Fibroblast of the aortic adventitia (primary cell): Measurements from ENCODE around the gene CSTPP1. TPM values are rescaled to one million over a fixed set of nuclear protein-coding genes. Genes with fewer than 3 reads are reported as not detected.
"Not testable (repeated sequence)": the region's sequence is repeated elsewhere in the genome, so short reads cannot be mapped to it uniquely, and the experiment has no call there.

ENCODE experiments used
- DNase-seq: peaks from one replicate; pipeline ENCODE4 v3.0.0-alpha.2; 2010; ENCODE audit warnings: low read depth
- H3K4me3 ChIP-seq: 2 replicates; pipeline ENCODE4 v1.5.1; 2011; ENCODE audit warnings: low read depth, mild to moderate bottlenecking, control low read depth, low read length, moderate library complexity
- total RNA-seq: library from RNA; depleted of rRNA; stranded (reverse); fragments of >200 nt; gene quantifications from 2 replicates; pipeline ENCODE4 v1.2.3, GENCODE V29; 2012; ENCODE audit warnings: low replicate concordance
- TF ChIP-seq, protein P1 (sequence below): IDR thresholded peaks from 2 replicates; pipeline ENCODE4 v1.5.1; 2011; ENCODE audit warnings: mild to moderate bottlenecking, low read length, control low read depth, inconsistent platforms; ENCODE audit not compliant: insufficient read depth

The CSTPP1 gene
- total RNA-seq, 1 donor = 34.9 TPM

DNA sequence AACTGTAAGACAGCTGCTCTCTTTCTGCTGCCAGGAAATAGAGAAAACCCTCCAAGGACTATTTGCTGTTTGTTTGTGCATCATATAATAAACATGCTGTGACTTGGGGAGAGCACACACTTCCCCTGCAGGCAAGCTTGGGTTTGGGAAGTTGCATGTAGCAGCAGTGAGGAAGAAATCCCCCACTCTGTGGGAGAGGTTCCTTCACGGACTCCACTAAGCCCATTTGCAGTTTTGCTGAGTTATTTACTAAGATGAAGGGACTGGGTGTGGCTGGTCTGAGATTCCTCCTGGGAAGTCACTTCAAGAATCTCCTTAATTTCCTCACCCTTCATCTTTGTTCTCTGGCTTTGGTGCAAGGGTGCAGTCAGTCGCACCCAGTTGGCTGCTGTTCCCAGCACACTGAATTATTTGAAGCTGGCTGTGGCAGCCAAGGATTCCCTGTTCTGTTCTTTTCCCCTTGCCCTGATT, 135.3 kb downstream of the CSTPP1 start:
- H3K4me3 ChIP-seq = no peak overlapping the region
- TF ChIP-seq, protein P1, sequence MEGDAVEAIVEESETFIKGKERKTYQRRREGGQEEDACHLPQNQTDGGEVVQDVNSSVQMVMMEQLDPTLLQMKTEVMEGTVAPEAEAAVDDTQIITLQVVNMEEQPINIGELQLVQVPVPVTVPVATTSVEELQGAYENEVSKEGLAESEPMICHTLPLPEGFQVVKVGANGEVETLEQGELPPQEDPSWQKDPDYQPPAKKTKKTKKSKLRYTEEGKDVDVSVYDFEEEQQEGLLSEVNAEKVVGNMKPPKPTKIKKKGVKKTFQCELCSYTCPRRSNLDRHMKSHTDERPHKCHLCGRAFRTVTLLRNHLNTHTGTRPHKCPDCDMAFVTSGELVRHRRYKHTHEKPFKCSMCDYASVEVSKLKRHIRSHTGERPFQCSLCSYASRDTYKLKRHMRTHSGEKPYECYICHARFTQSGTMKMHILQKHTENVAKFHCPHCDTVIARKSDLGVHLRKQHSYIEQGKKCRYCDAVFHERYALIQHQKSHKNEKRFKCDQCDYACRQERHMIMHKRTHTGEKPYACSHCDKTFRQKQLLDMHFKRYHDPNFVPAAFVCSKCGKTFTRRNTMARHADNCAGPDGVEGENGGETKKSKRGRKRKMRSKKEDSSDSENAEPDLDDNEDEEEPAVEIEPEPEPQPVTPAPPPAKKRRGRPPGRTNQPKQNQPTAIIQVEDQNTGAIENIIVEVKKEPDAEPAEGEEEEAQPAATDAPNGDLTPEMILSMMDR = peak; percentile 15
- DNase-seq = peak; percentile 27

DNA sequence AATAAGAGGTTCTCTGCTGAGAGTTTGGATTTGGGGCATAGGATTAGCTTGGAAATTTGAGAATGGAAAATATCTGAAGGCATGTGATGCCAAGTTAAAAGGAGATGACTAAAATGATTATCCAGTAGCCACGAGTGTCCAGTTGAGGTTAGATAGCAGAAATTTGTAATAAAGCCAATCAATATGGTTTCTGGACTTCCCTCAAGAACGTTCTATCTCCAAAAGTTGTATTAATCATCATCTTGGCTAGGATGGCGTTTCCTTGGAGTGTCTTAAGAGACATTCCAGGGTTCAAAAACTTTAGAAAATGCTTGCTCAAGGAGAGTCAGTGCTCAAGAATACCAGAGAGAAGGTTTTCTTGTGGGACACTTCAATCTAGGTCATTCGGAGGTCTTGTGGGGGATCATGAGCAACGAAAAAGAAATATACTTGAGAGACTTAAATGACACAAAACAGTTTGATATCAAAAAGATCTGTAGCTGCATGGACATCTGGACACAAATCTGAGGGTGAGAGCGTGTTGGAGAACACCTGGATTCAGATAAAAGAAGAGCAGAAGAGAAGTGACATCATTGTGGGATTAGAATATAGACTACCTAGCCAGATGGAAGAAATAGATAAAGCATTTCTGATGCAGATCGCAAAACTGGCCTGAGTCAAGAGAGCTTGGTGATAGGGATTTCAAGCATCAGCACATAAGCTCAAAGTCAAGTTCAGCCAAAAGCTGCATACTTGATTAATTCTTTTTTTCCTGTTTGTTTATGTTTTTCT, 142.4 kb downstream of the CSTPP1 start:
- TF ChIP-seq, protein P1 = no peak
- peak; percentile 86 for DNase-seq

DNA sequence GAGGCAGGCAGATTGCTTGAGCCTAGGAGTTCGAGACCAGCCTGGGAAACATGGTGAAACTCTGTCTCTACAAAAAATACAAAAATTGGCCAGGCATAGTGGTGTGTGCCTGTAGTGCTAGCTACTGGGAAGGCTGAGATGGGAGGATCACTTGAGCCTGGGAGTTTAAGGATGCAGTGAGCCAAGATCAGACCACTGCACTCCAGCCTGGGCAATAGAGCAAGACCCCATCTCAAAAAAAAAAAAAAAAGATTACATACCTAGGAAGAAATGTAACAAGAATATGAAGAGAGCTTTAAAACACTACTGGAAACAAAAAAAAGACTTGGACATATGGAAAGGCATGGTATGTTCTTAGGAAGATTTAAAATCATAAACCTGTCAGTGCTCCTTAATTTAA, 144.2 kb downstream of the CSTPP1 start:
- not testable (repeated sequence) for H3K4me3 ChIP-seq, DNase-seq

More for the DNA sequence above, 142.4 kb downstream of the CSTPP1 start:
- no peak overlapping the region for H3K4me3 ChIP-seq

DNA sequence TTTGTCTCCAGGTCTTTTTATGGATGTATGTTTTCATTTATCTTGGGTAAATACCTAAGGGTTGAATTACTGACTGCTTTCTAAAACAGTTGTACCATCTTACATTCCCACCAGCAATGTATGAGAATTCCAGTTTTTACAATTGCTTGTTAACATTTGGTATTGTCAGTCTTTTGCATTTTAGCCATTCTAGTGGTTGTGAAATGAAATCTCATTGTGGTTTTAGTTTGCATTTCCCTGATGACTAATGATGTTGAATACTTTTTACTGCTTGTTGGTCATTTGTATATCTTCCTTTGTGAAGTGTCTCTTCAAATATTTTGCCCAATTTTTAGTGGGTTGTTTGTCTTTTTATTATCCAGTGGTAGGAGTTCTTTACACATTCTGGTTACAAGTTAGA, 147.4 kb downstream of the CSTPP1 start:
- TF ChIP-seq, protein P1 = no peak
- no peak overlapping the region for H3K4me3 ChIP-seq
- peak; percentile 61 for DNase-seq

DNA sequence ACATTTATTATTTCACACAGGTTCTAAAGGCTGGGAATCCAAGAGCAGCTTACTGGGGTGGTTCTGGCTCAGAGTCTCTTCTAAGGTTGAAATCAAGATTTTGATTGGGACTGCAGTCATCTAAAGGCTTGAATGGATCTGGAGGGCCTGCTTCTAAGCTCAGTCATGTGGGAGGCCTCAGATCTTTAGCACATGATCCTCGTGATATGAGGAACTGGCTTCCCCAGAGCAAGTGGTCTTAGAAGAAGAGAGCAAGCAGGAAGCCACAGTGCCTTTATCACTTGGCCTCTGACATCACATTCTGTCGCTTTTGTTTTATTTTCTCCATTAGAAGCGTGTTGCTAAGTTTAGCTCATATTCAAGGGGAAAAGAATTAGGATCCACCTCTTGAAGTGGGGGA, 151.2 kb downstream of the CSTPP1 start:
- no peak overlapping the region for H3K4me3 ChIP-seq
- TF ChIP-seq, protein P1 = no peak
- DNase-seq = no peak

DNA sequence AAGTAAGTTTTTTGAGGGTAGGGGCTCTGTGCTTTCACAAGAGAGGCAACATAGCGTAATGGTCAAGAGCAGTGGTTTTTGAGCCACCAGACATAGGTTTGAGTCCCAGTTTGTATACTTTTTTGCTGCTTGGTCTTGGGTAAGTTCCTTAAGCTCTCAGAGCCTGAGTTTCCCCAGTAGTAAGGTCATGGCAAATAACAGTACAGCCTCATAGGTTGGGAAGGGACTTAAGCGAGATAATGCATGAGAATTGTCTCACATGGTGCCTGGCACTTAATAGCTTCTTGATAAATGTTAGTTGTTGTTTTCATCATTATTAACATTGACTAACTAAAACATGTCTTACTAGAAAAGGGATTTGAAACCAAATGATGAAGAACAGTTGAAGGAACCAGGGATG, 157.0 kb downstream of the CSTPP1 start:
- TF ChIP-seq, protein P1 = no peak
- H3K4me3 ChIP-seq = no peak overlapping the region
- DNase-seq = no peak

DNA sequence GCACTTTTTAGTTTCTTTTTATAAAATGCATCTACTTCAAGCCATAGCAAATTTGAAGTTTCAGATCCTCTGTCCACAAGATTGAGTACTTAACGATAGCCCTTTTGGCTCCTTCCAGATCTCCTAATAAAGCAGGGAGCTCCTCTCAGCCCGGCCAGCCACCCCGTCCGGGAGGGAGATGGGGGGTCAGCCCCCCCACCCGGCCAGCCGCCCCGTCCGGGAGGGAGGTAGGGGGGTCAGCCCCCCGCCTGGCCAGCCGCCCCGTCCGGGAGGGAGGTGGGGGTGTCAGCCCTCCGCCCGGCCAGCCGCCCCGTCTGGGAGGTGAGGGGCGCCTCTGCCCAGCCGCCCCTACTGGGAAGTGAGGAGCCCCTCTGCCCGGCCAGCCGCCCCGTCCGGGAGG, 160.3 kb downstream of the CSTPP1 start:
- DNase-seq, H3K4me3 ChIP-seq: not testable (repeated sequence)

DNA sequence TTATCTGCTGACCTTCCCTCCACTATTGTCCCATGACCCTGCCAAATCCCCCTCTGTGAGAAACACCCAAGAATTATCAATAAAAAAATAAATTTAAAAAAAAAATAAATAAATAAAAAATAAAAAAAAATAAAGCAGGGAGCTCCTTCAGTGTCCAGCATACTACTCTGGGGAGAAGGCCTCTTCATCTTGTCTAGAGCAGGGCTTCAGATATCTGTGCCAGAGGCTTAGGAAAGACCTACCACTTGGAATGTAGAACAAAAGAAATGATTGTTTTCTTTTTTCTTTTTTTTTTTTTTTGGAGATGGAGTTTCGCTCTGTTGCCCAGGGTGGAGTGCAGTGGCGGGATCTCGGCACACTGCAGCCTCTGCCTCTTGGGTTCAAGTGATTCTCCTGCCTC, 161.7 kb downstream of the CSTPP1 start:
- not testable (repeated sequence) for DNase-seq, H3K4me3 ChIP-seq
